ENCODE data around the gene SLC26A1.

DNA sequence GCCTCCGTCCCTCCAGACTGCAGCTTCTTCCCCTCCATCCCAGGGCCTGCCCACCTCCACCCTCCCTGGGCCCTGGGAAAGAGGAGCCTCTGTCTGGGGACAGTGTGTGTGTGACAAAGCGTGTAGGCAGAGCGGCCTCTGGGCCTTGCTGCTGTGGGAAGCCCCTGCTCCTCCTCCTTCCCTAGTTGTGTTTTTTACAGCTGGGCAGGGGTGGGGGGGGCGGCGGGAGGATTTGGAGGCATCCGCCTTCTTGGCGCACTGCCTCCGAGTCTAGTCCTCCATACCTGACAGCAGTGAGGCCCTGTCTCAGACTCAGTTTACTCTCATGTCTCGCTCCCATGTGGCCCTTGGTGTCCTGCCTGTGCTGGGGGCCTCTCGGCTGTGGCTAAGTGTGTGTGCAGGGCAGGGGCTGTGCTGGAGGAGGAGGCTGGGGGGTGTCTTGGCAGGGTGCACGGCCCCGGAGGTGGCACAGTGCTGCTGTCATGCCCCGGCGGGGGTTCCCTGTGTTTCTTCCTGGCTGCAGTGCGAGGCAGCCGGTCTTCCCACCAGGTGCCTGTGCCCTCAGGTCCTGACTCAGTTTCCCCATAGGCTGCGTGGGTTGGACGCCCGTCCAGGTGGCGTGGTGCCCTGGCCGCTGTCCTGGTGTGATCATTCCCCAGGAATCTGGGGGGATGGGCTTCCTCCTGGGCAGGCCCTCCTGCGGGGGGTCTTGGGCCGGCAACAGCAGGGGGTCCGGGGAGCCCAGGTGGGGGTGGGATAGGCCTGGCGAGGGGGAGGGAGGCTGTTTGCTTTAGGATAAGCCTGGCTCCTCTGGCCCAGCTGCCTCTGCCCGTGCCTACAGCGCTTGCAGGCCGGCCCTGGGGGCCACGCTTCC lies 25.2 kb upstream of the SLC26A1 start:
- TF ChIP-seq, protein P1, sequence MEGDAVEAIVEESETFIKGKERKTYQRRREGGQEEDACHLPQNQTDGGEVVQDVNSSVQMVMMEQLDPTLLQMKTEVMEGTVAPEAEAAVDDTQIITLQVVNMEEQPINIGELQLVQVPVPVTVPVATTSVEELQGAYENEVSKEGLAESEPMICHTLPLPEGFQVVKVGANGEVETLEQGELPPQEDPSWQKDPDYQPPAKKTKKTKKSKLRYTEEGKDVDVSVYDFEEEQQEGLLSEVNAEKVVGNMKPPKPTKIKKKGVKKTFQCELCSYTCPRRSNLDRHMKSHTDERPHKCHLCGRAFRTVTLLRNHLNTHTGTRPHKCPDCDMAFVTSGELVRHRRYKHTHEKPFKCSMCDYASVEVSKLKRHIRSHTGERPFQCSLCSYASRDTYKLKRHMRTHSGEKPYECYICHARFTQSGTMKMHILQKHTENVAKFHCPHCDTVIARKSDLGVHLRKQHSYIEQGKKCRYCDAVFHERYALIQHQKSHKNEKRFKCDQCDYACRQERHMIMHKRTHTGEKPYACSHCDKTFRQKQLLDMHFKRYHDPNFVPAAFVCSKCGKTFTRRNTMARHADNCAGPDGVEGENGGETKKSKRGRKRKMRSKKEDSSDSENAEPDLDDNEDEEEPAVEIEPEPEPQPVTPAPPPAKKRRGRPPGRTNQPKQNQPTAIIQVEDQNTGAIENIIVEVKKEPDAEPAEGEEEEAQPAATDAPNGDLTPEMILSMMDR (IDR thresholded peaks at IDR 0.05; ENCODE audit: low read length), result no peak
- no peak for TF ChIP-seq EZH2 (IDR thresholded peaks at IDR 0.05; ENCODE audit: borderline replicate concordance, low read length)
